HEK293 (cell line): ENCODE results near the gene CDH23.

Experiments
- CTCF ChIP-seq: fragments of 450-650 bp; formaldehyde crosslinking; IDR thresholded peaks from 2 replicates; pipeline ENCODE4 v1.5.1; 2016; ENCODE audit warnings: missing biosample characterization, missing genetic modification characterization
- ELK4 ChIP-seq: IDR thresholded peaks from 2 replicates; pipeline ENCODE4 v1.6.1; 2011; ENCODE audit warnings: mild to moderate bottlenecking, low read depth, low read length, borderline replicate concordance
- KLF8 ChIP-seq: fragments of 450-650 bp; formaldehyde crosslinking; IDR thresholded peaks from 2 replicates; pipeline ENCODE4 v1.5.1; 2016; ENCODE audit warnings: missing biosample characterization, missing genetic modification characterization
- MYNN ChIP-seq: fragments of 450-650 bp; formaldehyde crosslinking; IDR thresholded peaks from 2 replicates; pipeline ENCODE4 v1.5.1; 2016; ENCODE audit warnings: missing biosample characterization, missing genetic modification characterization, borderline replicate concordance
- PATZ1 ChIP-seq: fragments of 450-650 bp; formaldehyde crosslinking; IDR thresholded peaks from 2 replicates; pipeline ENCODE4 v1.5.1; 2016; ENCODE audit warnings: missing biosample characterization, missing genetic modification characterization
- TCF7L2 ChIP-seq: IDR thresholded peaks from 2 replicates; pipeline ENCODE4 v1.6.1; 2011; ENCODE audit warnings: low read depth, mild to moderate bottlenecking, inconsistent platforms, low read length, moderate library complexity, borderline replicate concordance
- YY1 ChIP-seq: fragments of 450-650 bp; formaldehyde crosslinking; IDR thresholded peaks from 2 replicates; pipeline ENCODE4 v1.5.1; 2018; ENCODE audit warnings: missing biosample characterization, missing genetic modification characterization
- ZNF10 ChIP-seq: fragments of 450-650 bp; formaldehyde crosslinking; IDR thresholded peaks from 2 replicates; pipeline ENCODE4 v1.5.1; 2017; ENCODE audit warnings: missing biosample characterization, missing genetic modification characterization
- ZNF184 ChIP-seq: fragments of 450-650 bp; IDR thresholded peaks from 2 replicates; pipeline ENCODE4 v1.5.1; 2018; ENCODE audit warnings: missing biosample characterization, mild to moderate bottlenecking, missing genetic modification characterization
- ZNF335 ChIP-seq: fragments of 450-650 bp; formaldehyde crosslinking; conservative IDR thresholded peaks from 2 replicates; pipeline ENCODE4 v1.5.1; 2016; ENCODE audit warnings: missing biosample characterization, missing genetic modification characterization
- ZNF391 ChIP-seq: fragments of 450-650 bp; formaldehyde crosslinking; IDR thresholded peaks from 2 replicates; pipeline ENCODE4 v1.5.1; 2016; ENCODE audit warnings: low read depth, missing biosample characterization, missing genetic modification characterization, borderline replicate concordance
- ZNF488 ChIP-seq: fragments of 450-650 bp; formaldehyde crosslinking; IDR thresholded peaks from 2 replicates; pipeline ENCODE4 v1.5.1; 2016; ENCODE audit warnings: missing biosample characterization, missing genetic modification characterization
- ZNF704 ChIP-seq: fragments of 450-650 bp; formaldehyde crosslinking; IDR thresholded peaks from 2 replicates; pipeline ENCODE4 v1.5.1; 2016; ENCODE audit warnings: missing biosample characterization, missing genetic modification characterization
- ZNF776 ChIP-seq: fragments of 450-650 bp; formaldehyde crosslinking; IDR thresholded peaks from 2 replicates; pipeline ENCODE4 v1.5.0; 2017; ENCODE audit warnings: missing biosample characterization, missing genetic modification characterization, borderline replicate concordance

GRCh38 chr10:71513936-71514335 lies 117.2 kb downstream of the CDH23 start:
- TF ChIP-seq MYNN (tag by site-specific recombination) (no peak), TCF7L2 (no peak), ZNF776 (tag by site-specific recombination) (no peak), ZNF488 (no peak), CTCF (no peak), ELK4 (no peak), KLF8 (tag by site-specific recombination) (no peak), ZNF10 (no peak), ZNF704 (tag by site-specific recombination) (no peak), ZNF184 (no peak), YY1 (tag by site-specific recombination) (no peak), ZNF335 (tag by site-specific recombination) (no peak), PATZ1 (tag by site-specific recombination) (no peak), ZNF391 (no peak)
